ENCODE results near the gene NUDT13. TPM values are rescaled to one million over a fixed set of nuclear protein-coding genes. Genes with fewer than 3 reads are reported as not detected.

Gene NUDT13
- total and polyA plus RNA-seq, 7 donors = 0.69 to 4.6 (median 2.9) TPM

DNA sequence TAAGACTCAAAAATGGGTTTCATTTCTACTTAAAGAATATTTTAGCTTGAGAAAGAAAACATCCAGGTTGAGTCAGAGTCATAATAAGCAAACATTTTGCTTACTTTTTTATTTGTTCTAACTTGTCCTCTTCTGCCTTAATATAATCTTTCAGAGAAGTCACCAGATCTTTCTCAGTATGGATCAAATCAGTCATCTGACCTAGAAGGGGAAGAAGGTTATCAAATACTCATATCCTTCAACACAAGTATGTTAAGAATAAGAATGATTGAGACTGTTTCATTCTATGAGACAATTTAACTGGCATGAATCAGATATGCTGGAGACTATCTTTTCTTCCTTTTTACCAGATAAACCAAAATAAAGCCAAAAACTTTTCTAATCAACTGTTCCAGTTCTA is 36.6 kb upstream of the NUDT13 start:
- no peak overlapping the region for H3K4me3 ChIP-seq
- intact Hi-C loops (cut with DNase I) = no loop called here
- no peak for ATAC-seq
- H3K36me3 ChIP-seq (ENCODE audit: insufficient read depth in 1 of 2, low read depth in 1 of 2) = peaks cover 3 to 62% of the 10 kb centered on the region in 2 donors
- H3K27me3 ChIP-seq (ENCODE audit: insufficient read depth in 3 of 3, low read length in 2 of 3) = no peaks in the 10 kb centered on the region
- TF ChIP-seq, protein P1, sequence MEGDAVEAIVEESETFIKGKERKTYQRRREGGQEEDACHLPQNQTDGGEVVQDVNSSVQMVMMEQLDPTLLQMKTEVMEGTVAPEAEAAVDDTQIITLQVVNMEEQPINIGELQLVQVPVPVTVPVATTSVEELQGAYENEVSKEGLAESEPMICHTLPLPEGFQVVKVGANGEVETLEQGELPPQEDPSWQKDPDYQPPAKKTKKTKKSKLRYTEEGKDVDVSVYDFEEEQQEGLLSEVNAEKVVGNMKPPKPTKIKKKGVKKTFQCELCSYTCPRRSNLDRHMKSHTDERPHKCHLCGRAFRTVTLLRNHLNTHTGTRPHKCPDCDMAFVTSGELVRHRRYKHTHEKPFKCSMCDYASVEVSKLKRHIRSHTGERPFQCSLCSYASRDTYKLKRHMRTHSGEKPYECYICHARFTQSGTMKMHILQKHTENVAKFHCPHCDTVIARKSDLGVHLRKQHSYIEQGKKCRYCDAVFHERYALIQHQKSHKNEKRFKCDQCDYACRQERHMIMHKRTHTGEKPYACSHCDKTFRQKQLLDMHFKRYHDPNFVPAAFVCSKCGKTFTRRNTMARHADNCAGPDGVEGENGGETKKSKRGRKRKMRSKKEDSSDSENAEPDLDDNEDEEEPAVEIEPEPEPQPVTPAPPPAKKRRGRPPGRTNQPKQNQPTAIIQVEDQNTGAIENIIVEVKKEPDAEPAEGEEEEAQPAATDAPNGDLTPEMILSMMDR (IDR thresholded peaks at IDR 0.05) = no peak
- no peak overlapping the region for H3K27ac ChIP-seq
- no peaks in the 10 kb centered on the region for H3K9me3 ChIP-seq
- peaks cover 16% of the 10 kb centered on the region for H3K4me1 ChIP-seq
- no peak for DNase-seq

DNA sequence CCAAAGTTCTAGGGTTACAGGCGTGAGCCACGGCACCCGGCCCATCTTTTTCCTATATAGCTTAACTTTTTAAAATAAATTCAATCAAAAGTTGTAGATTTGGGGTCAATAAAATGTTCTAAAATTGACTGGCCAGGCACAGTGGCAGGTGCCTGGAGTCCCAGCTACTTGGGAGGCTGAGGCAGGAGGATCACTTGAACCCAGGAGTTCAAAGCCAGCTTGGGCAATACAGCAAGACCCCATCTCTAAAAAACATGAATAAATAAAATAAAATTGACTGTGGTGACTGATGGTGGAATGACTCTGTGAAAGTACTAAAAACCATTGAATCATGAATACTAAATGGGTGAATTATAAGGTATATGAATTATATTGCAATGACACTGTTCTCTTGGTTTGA is 34.4 kb upstream of the NUDT13 start:
- intact Hi-C loops (cut with DNase I) = no loop called here
- TF ChIP-seq, protein P1 (IDR thresholded peaks at IDR 0.05) = no peak
- no peak for DNase-seq
- H3K27me3 ChIP-seq (ENCODE audit: insufficient read depth in 3 of 3, low read length in 2 of 3) = no peaks in the 10 kb centered on the region
- peaks cover 16% of the 10 kb centered on the region for H3K4me1 ChIP-seq
- peaks cover 3 to 41% of the 10 kb centered on the region in 2 donors for H3K36me3 ChIP-seq (ENCODE audit: insufficient read depth in 1 of 2, low read depth in 1 of 2)
- no peak for ATAC-seq
- H3K4me3 ChIP-seq = no peak overlapping the region
- WGBS, 3 donors = 61 to 91% (median 65%) methylated on average over 3 of the region's 3 CpGs
- H3K27ac ChIP-seq = peak overlapping the region; percentile 79
- no peaks in the 10 kb centered on the region for H3K9me3 ChIP-seq

DNA sequence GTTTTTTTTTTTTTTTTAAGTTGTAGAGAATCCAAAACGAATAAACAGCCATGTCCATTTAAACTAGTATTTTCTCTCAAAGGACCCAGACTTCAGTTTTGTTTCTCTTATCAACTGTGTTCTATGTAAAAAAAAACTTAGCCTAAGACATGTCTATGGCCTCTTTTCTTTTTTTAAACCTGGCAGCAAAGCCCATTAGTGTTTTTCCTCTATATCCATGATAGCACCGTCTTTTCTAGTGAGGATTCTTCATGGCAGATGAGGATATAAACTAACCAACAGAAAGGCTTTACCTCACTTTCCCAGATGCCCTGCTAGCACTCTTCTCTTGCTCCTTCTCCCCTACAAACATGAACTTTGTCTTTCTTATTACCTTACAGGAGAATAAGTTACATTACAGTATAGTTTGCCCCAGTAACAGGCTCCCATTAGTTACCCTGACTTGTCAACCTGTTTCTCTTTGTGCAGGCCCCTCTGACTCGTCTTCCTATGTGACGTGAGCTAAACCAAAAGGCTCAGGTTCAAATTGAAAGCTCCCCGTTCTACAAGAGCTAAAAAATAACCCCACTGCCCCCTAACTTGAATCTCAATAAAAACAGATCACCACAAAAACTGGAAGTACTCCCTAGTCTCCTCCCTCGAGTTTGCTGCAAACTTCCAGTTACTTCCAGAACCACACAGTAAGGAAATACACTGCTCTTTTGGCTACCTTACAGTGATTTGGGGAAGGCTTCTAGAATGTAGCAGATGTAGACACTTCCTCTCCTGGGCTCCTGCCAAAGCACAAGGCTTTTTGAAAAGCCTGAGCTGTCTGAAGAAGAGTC is 33.7 kb upstream of the NUDT13 start:
- TF ChIP-seq, protein P1 (IDR thresholded peaks at IDR 0.05) = no peak
- 9 to 18% (median 15%) methylated on average over 6 of the region's 6 CpGs for WGBS, 3 donors
- intact Hi-C loops (cut with DNase I) = no loop called here
- peak overlapping the region; percentile 79 for H3K27ac ChIP-seq
- H3K9me3 ChIP-seq = no peaks in the 10 kb centered on the region
- peak in 1 of 2 donors; percentile 46 for DNase-seq
- no peaks in the 10 kb centered on the region for H3K27me3 ChIP-seq (ENCODE audit: insufficient read depth in 3 of 3, low read length in 2 of 3)
- peaks cover 17% of the 10 kb centered on the region for H3K4me1 ChIP-seq
- H3K36me3 ChIP-seq (ENCODE audit: insufficient read depth in 1 of 2, low read depth in 1 of 2) = peaks cover 3 to 34% of the 10 kb centered on the region in 2 donors
- peak overlapping the region; percentile 51 for H3K4me3 ChIP-seq
- ATAC-seq = peak; percentile 62 to 79 (median 72)

DNA sequence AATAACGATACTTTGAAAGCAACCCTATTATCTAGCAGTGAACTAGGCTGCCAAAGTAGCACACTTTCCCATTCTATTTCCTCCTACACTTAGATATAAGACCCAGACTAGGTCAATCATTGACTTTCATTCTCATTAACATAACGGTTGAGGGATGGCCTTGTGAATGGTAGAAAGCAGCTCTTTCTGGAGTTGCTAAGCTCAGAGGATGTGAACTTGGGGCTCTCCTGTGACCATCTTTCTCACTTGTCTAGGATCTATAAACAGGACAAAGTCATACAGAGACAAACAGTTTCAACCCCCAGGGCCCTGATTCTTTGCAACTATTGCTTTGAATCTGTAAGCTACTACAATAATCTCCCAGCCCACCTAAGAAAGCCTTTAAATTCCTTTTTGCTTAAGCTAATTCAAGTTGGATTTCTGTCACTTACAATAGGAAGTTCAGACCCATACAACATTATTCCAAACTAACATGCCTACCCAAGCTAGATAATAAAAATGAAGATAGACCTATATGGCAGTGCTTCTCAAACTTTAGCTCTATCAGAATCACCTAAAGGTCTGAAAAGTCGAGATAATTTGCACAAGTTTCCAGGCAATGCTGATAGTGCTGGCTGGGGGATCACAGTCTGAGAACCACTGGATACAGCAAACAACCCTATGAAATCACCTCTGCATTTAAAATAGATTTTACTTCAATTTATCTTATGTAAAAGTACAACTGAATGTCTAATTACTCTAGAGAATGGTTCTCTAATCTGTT is 30.3 kb upstream of the NUDT13 start:
- DNase-seq (no peak), ATAC-seq (no peak)
- TF ChIP-seq, protein P1 (IDR thresholded peaks at IDR 0.05) = no peak
- no peaks in the 10 kb centered on the region for H3K27me3 ChIP-seq (ENCODE audit: insufficient read depth in 3 of 3, low read length in 2 of 3)
- WGBS, 3 donors = 91 to 98% (median 92%) methylated on average over 3 of the region's 3 CpGs
- no peak overlapping the region for H3K27ac ChIP-seq
- no peaks in the 10 kb centered on the region for H3K9me3 ChIP-seq
- no peak overlapping the region for H3K4me3 ChIP-seq
- peaks cover 0 to 1% of the 10 kb centered on the region in 2 donors for H3K36me3 ChIP-seq (ENCODE audit: insufficient read depth in 1 of 2, low read depth in 1 of 2)
- intact Hi-C loops (cut with DNase I) = no loop called here
- peaks cover 31% of the 10 kb centered on the region for H3K4me1 ChIP-seq

Measured in psoas muscle (tissue), 8 donors.